ENCODE data around the gene CACNA1H. TPM values are rescaled to one million over a fixed set of nuclear protein-coding genes. Genes with fewer than 3 reads are reported as not detected.

CACNA1H gene
- total and polyA plus RNA-seq, 2 of the 4 experiments (the other 2 are of a cell fraction) = 1.6 to 5.8 TPM

GRCh38 chr16:1129106-1129960, 23.6 kb upstream of the CACNA1H start (continued):
- TF ChIP-seq POLR2A (IDR thresholded peaks at IDR 0.05; ENCODE audit: low read depth, low read length) = no peak

- Histone ChIP-seq H4K5ac (ENCODE audit: low read depth, low read length) (no peak overlapping the region), H3K27ac (ENCODE audit: insufficient read depth, low read length) (no peak overlapping the region), H3K36me3 (ENCODE audit: control insufficient read depth, insufficient read depth, low read length) (no peaks in the 10 kb centered on the region), H3K79me1 (ENCODE audit: low read depth in 1 of 2, low read length in 2 of 2) (no peaks in the 10 kb centered on the region), H2AK9ac (replicated peaks; ENCODE audit: low read depth, low read length, poor library complexity) (no peak overlapping the region), H3K4me1 (ENCODE audit: control insufficient read depth, insufficient read depth, low read length) (no peaks in the 10 kb centered on the region), H2AFZ (replicated peaks; ENCODE audit: low read length, poor library complexity) (no peak overlapping the region), H3K27me3 (ENCODE audit: control insufficient read depth, insufficient read depth, low read length) (peaks cover 14% of the 10 kb centered on the region; the same call in 1 of the 2 replicates), H3K9ac (ENCODE audit: low read depth, low read length) (no peak overlapping the region), H3K14ac (replicated peaks; ENCODE audit: low read depth, low read length) (no peak overlapping the region), H4K8ac (ENCODE audit: low read depth in 2 of 2, low read length in 2 of 2) (no peak overlapping the region), H3K18ac (ENCODE audit: low read depth, low read length) (no peak overlapping the region), H3K4ac (ENCODE audit: low read depth, low read length) (no peak overlapping the region), H2BK15ac (ENCODE audit: low read depth, low read length) (no peak overlapping the region), H3K9me1 (ENCODE audit: insufficient read depth, low read length) (no peaks in the 10 kb centered on the region), H4K91ac (ENCODE audit: insufficient read depth, low read depth, low read length) (no peak overlapping the region), H3K9me3 (ENCODE audit: control insufficient read depth, insufficient read depth, low read length) (no peaks in the 10 kb centered on the region), H2BK20ac (ENCODE audit: low read depth, low read length) (no peak overlapping the region), H3K56ac (ENCODE audit: extremely low read depth, insufficient read depth, low read length) (no peak overlapping the region), H2BK5ac (ENCODE audit: low read depth, low read length, poor library complexity, severe bottlenecking) (no peak overlapping the region), H2BK120ac (ENCODE audit: low read depth, low read length) (no peak overlapping the region), H2AK5ac (ENCODE audit: low read depth, low read length) (no peak overlapping the region), H3K4me2 (ENCODE audit: low read depth, low read length) (no peak overlapping the region), H4K20me1 (ENCODE audit: insufficient read depth, low read length) (no peaks in the 10 kb centered on the region), H3K23ac (ENCODE audit: low read depth, low read length) (no peak overlapping the region), H3K4me3 (ENCODE audit: insufficient read depth, low read depth, low read length) (no peak overlapping the region)
- no peak for ATAC-seq (ENCODE audit: low read depth)
- CTCF ChIA-PET = no interaction called here
- no peak for TF ChIP-seq CEBPB (IDR thresholded peaks at IDR 0.05; ENCODE audit: low read depth, low read length)
- no peak for TF ChIP-seq POLR2A (IDR thresholded peaks at IDR 0.05; ENCODE audit: low read depth, low read length)
- TF ChIP-seq NFE2L2 (IDR thresholded peaks at IDR 0.05; ENCODE audit: low read depth, low read length) = no peak
- TF ChIP-seq CTCF (conservative IDR thresholded peaks at IDR 0.05; ENCODE audit: low read depth, low read length) = no peak
- TF ChIP-seq BHLHE40 (IDR thresholded peaks at IDR 0.05; ENCODE audit: low read depth, low read length) = no peak
- TF ChIP-seq, protein P1, sequence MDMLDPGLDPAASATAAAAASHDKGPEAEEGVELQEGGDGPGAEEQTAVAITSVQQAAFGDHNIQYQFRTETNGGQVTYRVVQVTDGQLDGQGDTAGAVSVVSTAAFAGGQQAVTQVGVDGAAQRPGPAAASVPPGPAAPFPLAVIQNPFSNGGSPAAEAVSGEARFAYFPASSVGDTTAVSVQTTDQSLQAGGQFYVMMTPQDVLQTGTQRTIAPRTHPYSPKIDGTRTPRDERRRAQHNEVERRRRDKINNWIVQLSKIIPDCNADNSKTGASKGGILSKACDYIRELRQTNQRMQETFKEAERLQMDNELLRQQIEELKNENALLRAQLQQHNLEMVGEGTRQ (IDR thresholded peaks at IDR 0.05; ENCODE audit: low read depth, low read length) = no peak
- no peak for TF ChIP-seq FOS (IDR thresholded peaks at IDR 0.05; ENCODE audit: low read depth, low read length)
- in situ Hi-C loops (cut with MboI; ENCODE audit: low sequenced_read_pairs) = no loop called here
- POLR2A ChIA-PET (ENCODE audit: unreplicated experiment) = no interaction called here
- no CpG with 5 or more reads among the region's 8 CpGs for WGBS, 2 experiments (ENCODE audit: extremely low coverage in 2 of 2, insufficient read length in 1 of 2)
- BruUV-seq (replicated peaks) = no TSS peak
- no peak for DNase-seq
- dilution Hi-C loops (cut with HindIII; ENCODE audit: low sequenced_read_pairs, unreplicated experiment) = no loop called here
- intact Hi-C loops (cut with micrococcal nuclease) = no loop called here
Measured at GRCh38 chr16:1130382-1130781, 22.5 kb upstream of the CACNA1H start.
